Measurements from ENCODE around the gene AIP.
"Not testable (repeated sequence)": the region's sequence is repeated elsewhere in the genome, so short reads cannot be mapped to it uniquely, and the experiment has no call there.

AIP gene

DNA sequence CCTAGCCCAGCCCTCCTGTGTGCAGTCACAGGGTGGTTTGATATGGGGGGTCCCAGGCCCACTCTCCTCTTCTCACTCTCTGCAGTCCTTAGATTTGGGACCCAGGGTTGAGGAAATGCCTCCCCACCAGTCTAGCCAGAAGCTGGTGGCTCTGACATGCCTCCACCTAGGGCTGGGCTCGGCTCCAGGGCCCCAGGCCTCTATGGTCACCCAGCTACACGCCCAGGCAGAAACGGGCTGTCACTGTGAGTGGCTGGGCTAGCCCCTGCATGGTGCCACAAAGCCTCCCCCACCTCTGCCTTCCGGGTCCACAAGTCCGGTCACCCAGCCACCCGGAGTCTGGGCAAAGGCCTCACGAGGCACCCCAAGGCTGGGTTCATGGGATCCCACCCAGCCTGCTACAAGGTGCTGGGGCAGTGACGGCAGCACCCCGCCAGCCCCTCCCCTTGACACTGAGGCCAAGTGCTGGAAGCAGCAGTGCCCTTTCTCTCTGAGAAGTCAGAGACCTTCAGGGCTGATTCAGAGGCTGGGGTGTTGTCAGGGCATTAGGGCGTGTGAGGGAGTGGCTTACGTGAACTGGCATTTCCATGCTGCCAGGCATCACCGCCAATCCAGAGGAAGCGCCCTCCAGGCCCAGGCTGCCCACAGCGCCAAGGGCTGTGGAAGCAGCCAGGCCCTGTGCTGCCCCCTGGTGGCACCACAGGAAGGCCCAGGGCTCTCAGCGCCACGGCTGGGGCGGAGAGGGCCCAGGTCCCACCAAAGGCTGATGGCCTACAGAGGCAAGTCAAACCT, 23.0 kb downstream of the AIP start:
- in situ Hi-C loops (cut with MboI; ENCODE audit: low sequenced_read_pairs): no loop called here

DNA sequence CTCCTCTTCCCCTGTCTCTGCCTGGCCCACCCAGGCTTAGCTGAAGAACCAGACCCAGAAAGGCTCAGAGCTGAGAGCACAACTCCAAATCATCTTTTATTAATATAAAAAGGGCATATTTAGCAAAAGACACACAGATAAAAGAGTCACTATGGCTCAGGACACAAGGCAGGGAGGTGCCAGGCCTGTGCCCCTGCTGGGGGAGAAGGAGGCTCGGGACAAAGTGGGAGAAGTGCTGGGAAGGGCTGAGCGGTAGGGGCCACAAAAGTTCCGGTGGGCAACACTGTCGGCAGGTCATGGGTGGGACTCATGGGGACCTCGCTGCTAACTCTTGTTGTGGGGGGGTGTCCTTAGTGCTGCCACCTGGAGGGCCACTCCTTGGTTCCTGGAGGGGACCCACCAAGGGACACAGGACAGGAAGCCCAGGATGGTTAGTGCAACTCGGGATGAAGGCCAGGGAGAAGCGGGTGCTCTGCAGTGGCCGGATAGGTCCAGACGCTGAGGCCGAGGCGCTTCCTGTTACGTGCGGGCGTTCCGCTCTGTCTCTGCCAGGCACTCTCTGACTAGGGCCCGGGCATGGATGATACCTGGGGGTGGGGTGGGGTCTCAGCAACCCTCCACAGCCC, 23.7 kb downstream of the AIP start:
- in situ Hi-C loops (cut with MboI; ENCODE audit: low sequenced_read_pairs): no loop called here

- in situ Hi-C loops (cut with MboI; ENCODE audit: low sequenced_read_pairs): no loop called here
Measured at GRCh38 chr11:67507242-67507863, 24.5 kb downstream of the AIP start.

DNA sequence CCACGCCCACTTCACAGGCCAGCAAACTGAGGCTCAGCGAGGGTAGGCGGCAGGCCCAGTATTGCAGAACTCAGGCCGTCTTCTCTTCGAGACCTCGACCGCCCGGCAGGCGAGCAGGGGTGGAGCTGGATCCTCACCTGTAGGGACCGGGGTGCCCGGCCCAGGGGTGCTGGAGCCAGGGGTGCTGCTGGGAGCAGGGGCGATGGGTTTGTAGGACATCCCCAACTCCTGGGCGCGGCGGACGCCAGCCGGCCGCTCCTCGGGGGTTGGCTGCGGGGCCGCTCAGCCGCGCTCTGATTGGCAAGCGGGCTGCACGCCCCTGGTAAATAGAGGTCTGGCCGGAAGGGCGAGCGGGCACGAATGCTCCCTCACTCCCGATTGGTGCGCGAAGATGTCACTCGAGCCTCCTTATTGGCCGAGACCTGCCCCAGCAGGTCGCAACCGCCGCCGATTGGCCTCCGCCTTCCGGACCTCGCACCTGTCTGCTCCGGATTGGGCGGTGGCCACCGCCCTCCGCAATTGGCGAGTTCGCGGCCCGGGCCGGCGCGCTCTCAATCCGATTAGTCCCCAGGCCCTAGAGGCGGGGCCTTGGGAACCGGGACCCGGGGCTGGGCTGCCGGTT, 25.1 kb downstream of the AIP start, which contains the start of gene CDK2AP2:
Gene CDK2AP2, minus strand, starts transcription at position 299 of the 622 bp plus-strand sequence. Its CDS starts 80 bp downstream, at position 219.
- in situ Hi-C loops (cut with MboI; ENCODE audit: low sequenced_read_pairs): no loop called here

DNA sequence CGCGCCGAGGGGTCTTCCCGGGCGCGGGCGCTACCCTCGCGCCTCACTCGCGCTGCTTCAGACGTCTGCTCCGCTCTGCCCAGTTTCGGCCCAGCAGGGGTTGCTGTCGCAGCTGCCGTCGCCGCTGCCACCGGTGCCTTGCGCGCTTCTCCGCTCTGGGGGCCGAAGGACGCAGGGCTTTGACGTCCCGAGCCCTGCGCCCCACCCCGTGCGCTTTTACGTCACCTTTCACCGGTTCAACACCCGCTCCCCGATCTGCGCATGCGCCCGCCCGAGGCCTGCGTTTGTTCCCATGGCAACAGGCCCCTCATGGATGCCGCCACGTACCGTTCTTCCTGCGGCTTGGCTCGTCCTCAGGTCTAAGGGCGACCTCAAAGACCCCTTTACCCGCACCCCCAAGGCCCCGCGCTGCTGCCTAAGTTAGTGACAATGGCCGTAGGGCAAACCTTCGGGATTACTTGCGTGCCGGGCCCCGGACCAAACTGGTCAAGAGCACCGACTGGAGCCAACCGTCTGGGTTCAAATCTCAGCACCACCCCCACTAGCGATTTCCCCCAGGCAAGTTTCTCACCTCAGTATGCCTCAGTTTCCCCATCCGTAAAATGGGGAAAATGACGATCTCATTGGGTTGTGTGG, 25.8 kb downstream of the AIP start:
- in situ Hi-C loops (cut with MboI; ENCODE audit: low sequenced_read_pairs): no loop called here

DNA sequence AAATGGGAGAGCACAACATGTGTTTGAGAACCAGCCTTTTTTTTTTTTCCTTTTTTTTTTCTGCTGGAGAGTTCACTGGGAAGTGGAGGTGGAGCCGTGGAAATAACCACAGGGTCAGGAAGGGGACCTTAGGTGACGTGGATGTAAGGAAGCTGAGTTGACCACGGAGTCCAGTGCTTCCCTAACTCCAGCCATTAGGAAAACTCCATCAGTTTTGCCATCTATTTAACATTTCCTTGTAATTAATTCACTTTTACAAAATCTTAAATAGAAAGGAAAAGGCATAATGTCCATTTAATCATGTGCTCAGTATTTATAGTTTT, 27.2 kb downstream of the AIP start:
- in situ Hi-C loops (cut with MboI; ENCODE audit: low sequenced_read_pairs): no loop called here

DNA sequence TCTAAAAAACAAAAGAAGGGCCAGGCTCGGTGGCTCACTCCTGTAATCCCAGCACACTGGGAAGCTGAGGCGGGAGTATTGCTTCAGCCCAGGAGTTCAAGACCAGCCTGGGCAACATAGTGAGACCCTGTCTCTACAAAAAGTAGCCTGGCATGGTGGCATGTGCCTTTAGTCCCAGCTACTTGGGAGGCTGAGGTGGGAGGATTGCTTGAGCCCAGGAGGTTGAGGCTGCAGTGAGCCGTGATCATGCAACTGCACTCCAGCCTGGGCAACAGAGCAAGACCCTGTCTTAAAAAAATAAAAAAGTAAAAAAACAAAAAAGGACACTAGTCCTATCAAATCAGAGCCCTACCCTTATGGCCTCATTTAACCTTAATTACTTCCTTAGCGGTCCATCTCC, 28.7 kb downstream of the AIP start:
- in situ Hi-C loops (cut with MboI; ENCODE audit: low sequenced_read_pairs): not testable (repeated sequence)

DNA sequence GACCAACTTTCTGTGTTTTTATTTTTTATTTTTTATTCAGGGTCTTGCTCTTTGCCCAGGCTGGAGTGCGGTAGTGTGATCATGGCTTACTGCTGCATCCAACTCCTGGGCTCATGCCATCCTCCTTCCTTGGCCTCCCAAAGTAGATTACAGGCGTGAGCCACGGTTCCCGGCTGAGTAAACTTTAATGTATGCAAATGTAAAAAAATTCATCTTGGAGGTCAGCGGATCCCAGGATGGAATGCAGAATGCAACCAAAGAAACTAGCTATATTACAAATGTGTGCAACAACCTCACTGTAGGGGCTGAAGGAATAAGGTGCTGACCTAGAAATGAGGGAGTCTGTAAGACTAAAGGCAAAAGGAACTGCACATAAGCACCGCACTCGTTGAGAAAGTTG, 31.3 kb downstream of the AIP start:
- in situ Hi-C loops (cut with MboI; ENCODE audit: low sequenced_read_pairs): no loop called here

DNA sequence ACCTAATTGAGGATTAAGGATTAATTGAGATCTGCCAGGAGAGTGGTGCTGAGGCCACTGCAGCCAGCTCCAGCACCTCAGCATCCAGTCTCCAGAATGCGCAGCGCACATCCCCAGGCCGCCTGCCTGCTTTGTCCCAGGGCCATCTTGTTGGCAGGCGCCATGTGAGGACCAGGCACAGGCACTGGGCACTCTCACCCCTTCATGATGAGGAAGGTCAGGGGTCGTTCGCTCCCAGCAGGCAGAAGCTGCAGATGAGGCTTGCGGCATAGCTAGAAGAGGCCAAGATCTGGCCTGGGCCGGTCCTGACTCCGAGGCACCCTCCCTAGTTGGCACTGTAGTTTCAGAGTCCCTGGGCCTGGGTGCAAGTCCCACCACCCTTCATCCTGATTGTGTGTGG, 34.0 kb downstream of the AIP start:
- in situ Hi-C loops (cut with MboI; ENCODE audit: low sequenced_read_pairs): no loop called here

GRCh38 chr11:67517784-67518552, 35.1 kb downstream of the AIP start:
- in situ Hi-C loops (cut with MboI; ENCODE audit: low sequenced_read_pairs): no loop called here

DNA sequence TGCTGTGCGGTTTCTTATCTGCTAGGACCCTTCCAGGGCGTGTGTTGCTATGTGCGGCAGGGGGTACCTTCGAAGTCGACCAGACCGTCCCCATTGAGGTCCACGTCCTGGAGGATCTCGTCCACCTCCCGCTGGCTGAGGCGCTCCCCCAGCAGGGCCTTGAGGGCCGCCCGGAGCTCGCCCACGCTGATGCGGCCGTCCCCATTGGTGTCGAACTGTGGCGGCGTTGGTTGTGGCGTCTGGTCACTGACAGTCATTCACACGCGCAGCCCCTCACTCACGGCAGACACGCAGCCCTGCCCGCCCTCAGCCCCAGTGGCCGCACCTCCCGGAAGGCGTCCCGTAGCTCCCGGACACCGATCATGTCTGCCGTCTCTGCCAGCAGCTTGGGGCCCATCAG, 36.9 kb downstream of the AIP start:
- in situ Hi-C loops (cut with MboI; ENCODE audit: low sequenced_read_pairs): no loop called here

GRCh38 chr11:67520856-67521824, 38.3 kb downstream of the AIP start:
- in situ Hi-C loops (cut with MboI; ENCODE audit: low sequenced_read_pairs): no loop called here

GRCh38 chr11:67521924-67522323, 39.1 kb downstream of the AIP start:
- in situ Hi-C loops (cut with MboI; ENCODE audit: low sequenced_read_pairs): no loop called here

DNA sequence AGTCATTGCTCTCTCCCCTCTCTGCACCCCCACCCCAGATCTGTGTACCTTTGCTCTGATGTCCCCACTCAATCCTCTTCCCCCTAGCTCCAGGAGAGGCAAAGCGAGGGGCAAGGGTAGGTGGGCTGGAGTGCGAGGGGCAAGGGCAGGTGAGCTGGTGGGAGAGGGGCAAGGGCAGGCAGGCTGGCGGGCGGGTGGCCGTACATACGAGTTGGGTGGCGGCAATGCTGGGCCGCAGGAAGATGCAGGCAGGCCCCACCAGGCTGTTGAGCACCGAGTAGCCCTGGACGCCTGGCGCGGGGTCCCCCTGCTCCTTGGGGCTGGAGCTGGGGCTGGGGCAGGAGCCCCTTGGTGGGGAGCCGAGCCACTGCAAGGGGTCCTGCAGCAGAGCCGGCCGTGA, 39.5 kb downstream of the AIP start:
- in situ Hi-C loops (cut with MboI; ENCODE audit: low sequenced_read_pairs): no loop called here

- in situ Hi-C loops (cut with MboI; ENCODE audit: low sequenced_read_pairs): no loop called here
Measured at GRCh38 chr11:67522844-67523555, 40.2 kb downstream of the AIP start, which contains the start of gene CABP2. TSS of gene CABP2 (minus strand) at chr11:67523446. CDS start at chr11:67523326, 120 bp downstream.

DNA sequence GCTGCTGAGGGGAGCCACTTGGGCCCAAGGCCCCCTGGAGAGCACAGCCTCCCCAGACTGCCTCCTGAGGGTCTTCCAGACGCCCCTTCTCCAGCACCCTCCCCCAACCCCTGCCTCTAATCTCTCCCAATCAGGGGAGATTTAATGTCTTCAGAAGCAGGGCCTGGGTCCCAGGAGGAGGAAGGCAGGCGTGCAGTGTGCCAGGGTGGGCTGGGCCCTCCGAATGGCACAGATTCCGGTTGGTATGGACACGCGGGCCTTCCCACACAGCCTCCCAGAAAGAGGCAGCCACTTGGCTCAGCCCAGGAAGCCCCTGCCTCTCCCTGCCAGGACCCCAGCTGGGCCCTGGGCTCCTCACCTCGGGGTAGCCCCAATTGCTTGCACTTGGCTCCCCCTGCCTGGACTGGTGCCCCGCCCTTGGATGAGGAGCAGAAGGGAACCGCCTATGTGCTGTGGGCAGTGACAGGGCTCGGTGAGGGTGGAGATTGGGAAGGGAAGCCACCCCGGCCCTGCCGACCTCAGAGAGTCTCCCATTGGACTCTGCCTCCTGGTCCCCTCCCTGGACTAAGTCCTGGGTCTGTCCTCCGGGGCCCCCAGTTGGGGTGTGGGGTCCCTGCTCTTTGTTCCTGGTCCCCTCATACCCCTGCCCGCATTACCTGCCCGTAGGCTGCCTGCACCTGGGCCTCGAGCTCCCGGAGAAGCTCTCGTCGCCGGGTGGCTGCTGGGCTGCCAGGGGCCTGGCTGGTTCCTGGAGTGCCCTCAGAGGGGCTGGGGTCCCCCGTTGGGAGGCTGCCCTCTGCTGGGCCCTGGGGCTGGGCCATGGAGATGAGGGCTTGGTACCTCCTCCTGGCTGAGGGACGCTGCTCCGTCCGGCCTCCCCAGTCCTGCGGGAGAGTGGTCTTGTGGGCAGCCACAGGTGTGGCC, 41.0 kb downstream of the AIP start:
- in situ Hi-C loops (cut with MboI; ENCODE audit: low sequenced_read_pairs): no loop called here

GRCh38 chr11:67524480-67524808, 41.6 kb downstream of the AIP start:
- in situ Hi-C loops (cut with MboI; ENCODE audit: low sequenced_read_pairs): no loop called here

Data from HL-60/S4 (cell line).